A549 (cell line): Measurements from ENCODE around the gene MBP.

Experiments used
- BCL3 ChIP-seq: fragments of >200 bp; sonication (Bioruptor Twin); formaldehyde crosslinking; IDR thresholded peaks from 3 replicates; pipeline ENCODE4 v1.6.1; 2016
- CBX8 ChIP-seq: fragments of 200-600 bp; sonication (generic); IDR thresholded peaks from 2 replicates; pipeline ENCODE4 v1.6.1; 2016
- EP300 ChIP-seq, 2 experiments: fragments of >200 bp; sonication (Bioruptor Twin); formaldehyde crosslinking; IDR thresholded peaks; 2 replicates in 1 of 2; 3 replicates in 1 of 2; pipeline ENCODE4 v1.6.1; 2016 to 2017
- ESRRA ChIP-seq: fragments of 150-350 bp; IDR thresholded peaks from 2 replicates; pipeline ENCODE4 v1.6.1; 2014; ENCODE audit warnings: mild to moderate bottlenecking, low read length, borderline replicate concordance
- FOSL2 ChIP-seq, 2 experiments: fragments of 450-650 bp in 1 of 2; fragments of >200 bp in 1 of 2; sonication (Bioruptor Twin) in 1 of 2; formaldehyde crosslinking; IDR thresholded peaks; 2 replicates each; pipeline versions ENCODE4 v1.5.0 to v1.6.1; 2016 to 2020; ENCODE audit warnings: mild to moderate bottlenecking in 1 of 2, moderate library complexity in 1 of 2
- JUN ChIP-seq, 2 experiments: fragments of >200 bp; sonication (Bioruptor Twin); formaldehyde crosslinking; IDR thresholded peaks; 2 replicates in 1 of 2; 3 replicates in 1 of 2; pipeline ENCODE4 v1.6.1; 2016 to 2017
- KDM1A ChIP-seq: fragments of 200-600 bp; sonication (generic); IDR thresholded peaks from 2 replicates; pipeline ENCODE4 v1.6.1; 2016; ENCODE audit warnings: low read depth, mild to moderate bottlenecking
- MAX ChIP-seq: IDR thresholded peaks from 2 replicates; pipeline ENCODE4 v1.6.1; 2012
- POLR2A ChIP-seq: IDR thresholded peaks from 2 replicates; pipeline ENCODE4 v1.6.1; 2012; ENCODE audit warnings: mild to moderate bottlenecking, low read length
- REST ChIP-seq: fragments of 200-600 bp; sonication (generic); IDR thresholded peaks from 2 replicates; pipeline ENCODE4 v1.6.1; 2016; ENCODE audit warnings: antibody characterized with exemption, mild to moderate bottlenecking, moderate library complexity
- ZNF302 ChIP-seq: fragments of 250-450 bp; sonication (Bioruptor Pico); IDR thresholded peaks from 2 replicates; pipeline ENCODE4 v1.9.0; 2021; ENCODE audit warnings: inconsistent platforms, mild to moderate bottlenecking, moderate library complexity
- TF ChIP-seq, protein P1 (sequence below): fragments of >200 bp; sonication (Bioruptor Twin); formaldehyde crosslinking; IDR thresholded peaks from 3 replicates; pipeline ENCODE4 v1.5.1; 2016

DNA sequence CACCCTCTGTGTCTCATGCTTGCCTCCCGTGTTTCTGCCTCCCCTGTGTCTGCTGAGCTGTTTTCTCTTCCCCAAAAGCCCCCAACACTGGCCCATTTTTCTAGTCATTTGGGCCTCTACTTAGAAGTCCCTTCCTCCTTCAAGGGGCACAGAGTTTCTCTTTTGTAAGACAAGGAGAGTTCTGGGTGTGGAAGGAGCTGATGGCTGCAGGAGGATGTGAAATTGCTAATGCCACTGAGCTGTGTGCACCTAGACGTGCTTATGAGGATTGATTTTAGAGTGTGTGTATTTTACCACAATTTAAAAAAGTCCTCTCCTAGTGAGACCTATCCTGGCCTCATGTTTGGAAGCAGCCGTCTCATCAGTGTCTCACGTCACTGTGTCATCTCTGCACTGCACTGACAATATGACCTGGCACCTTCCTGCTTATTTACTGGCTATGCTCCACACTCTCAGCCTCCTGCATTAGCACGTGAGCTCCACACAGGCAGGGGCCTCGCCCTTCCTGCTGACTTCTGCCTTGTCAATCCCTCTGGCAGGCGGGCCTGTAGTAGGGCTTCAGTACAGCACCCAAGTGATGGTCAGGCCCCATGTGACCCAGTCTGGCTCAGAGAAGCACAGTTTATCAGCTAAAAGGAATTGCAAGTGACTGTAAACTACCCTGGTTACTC, 8.0 kb upstream of the MBP start:
- no peak for TF ChIP-seq POLR2A
- TF ChIP-seq, protein P1, sequence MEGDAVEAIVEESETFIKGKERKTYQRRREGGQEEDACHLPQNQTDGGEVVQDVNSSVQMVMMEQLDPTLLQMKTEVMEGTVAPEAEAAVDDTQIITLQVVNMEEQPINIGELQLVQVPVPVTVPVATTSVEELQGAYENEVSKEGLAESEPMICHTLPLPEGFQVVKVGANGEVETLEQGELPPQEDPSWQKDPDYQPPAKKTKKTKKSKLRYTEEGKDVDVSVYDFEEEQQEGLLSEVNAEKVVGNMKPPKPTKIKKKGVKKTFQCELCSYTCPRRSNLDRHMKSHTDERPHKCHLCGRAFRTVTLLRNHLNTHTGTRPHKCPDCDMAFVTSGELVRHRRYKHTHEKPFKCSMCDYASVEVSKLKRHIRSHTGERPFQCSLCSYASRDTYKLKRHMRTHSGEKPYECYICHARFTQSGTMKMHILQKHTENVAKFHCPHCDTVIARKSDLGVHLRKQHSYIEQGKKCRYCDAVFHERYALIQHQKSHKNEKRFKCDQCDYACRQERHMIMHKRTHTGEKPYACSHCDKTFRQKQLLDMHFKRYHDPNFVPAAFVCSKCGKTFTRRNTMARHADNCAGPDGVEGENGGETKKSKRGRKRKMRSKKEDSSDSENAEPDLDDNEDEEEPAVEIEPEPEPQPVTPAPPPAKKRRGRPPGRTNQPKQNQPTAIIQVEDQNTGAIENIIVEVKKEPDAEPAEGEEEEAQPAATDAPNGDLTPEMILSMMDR = no peak
- TF ChIP-seq FOSL2 (IDR thresholded peaks at IDR 0.05) = no peak
- no peak for TF ChIP-seq FOSL2 (CRISPR knock-in tag; IDR thresholded peaks at IDR 0.05)
- TF ChIP-seq ESRRA = no peak
- no peak for TF ChIP-seq ZNF302 (CRISPR knock-in tag)
- TF ChIP-seq JUN (IDR thresholded peaks at IDR 0.05) = no peak
- no peak for TF ChIP-seq EP300 (IDR thresholded peaks at IDR 0.05)
- no peak for TF ChIP-seq REST
- no peak for TF ChIP-seq KDM1A
- TF ChIP-seq MAX = no peak
- TF ChIP-seq BCL3 = no peak
- TF ChIP-seq CBX8 = no peak
